ENCODE data around the gene TMEM98.
"Not testable (repeated sequence)": the region's sequence is repeated elsewhere in the genome, so short reads cannot be mapped to it uniquely, and the experiment has no call there.

Gene TMEM98

GRCh38 chr17:32952491-32952890, 24.5 kb downstream of the TMEM98 start:
- H3K36me3 ChIP-seq (ENCODE audit: control insufficient read depth, insufficient read depth, low read length); H3K27ac ChIP-seq (ENCODE audit: low read depth, low read length); H3K27me3 ChIP-seq (ENCODE audit: control insufficient read depth, insufficient read depth, low read length); H3K4me3 ChIP-seq (ENCODE audit: low read length); H3K9ac ChIP-seq (ENCODE audit: low read length); H3K4me1 ChIP-seq (ENCODE audit: control insufficient read depth, insufficient read depth, low read length): not testable (repeated sequence)

GRCh38 chr17:32953045-32953444, 25.1 kb downstream of the TMEM98 start:
- H3K4me1 ChIP-seq (ENCODE audit: control insufficient read depth, insufficient read depth, low read length), result no peaks in the 10 kb centered on the region
- no peak overlapping the region for H3K27ac ChIP-seq (ENCODE audit: low read depth, low read length)
- H3K9ac ChIP-seq (ENCODE audit: low read length), result no peak overlapping the region
- H3K4me3 ChIP-seq (ENCODE audit: low read length), result no peak overlapping the region
- H3K36me3 ChIP-seq (ENCODE audit: control insufficient read depth, insufficient read depth, low read length), result no peaks in the 10 kb centered on the region
- no peaks in the 10 kb centered on the region for H3K27me3 ChIP-seq (ENCODE audit: control insufficient read depth, insufficient read depth, low read length)

DNA sequence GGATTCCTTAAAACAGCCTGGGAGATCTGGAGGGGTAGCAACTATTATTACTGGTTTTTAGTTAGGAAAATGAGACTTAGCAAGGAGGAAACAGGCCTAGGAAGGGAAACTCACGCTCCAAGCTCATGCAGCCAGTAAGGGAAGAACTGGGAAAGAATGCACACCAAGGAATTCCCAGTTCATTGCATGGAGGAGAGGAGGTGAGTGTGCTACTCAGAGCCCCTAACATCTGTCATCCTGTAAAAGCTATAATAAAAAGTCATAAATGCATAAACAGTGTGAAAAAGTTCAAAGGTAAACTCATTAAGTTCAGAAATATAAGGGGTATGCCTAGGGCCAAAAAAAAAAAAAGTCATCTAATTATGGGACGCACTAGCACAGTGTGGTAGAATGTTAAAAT, 25.9 kb downstream of the TMEM98 start:
- Histone ChIP-seq H3K4me1 (ENCODE audit: control insufficient read depth, insufficient read depth, low read length) (no peaks in the 10 kb centered on the region), H3K4me3 (ENCODE audit: low read length) (no peak overlapping the region), H3K27me3 (ENCODE audit: control insufficient read depth, insufficient read depth, low read length) (no peaks in the 10 kb centered on the region), H3K36me3 (ENCODE audit: control insufficient read depth, insufficient read depth, low read length) (no peaks in the 10 kb centered on the region), H3K9ac (ENCODE audit: low read length) (no peak overlapping the region), H3K27ac (ENCODE audit: low read depth, low read length) (no peak overlapping the region)

GRCh38 chr17:32954477-32954876, 26.5 kb downstream of the TMEM98 start:
- H3K4me1 ChIP-seq (ENCODE audit: control insufficient read depth, insufficient read depth, low read length), result no peaks in the 10 kb centered on the region
- no peaks in the 10 kb centered on the region for H3K36me3 ChIP-seq (ENCODE audit: control insufficient read depth, insufficient read depth, low read length)
- H3K27ac ChIP-seq (ENCODE audit: low read depth, low read length), result no peak overlapping the region
- no peak overlapping the region for H3K4me3 ChIP-seq (ENCODE audit: low read length)
- no peaks in the 10 kb centered on the region for H3K27me3 ChIP-seq (ENCODE audit: control insufficient read depth, insufficient read depth, low read length)
- no peak overlapping the region for H3K9ac ChIP-seq (ENCODE audit: low read length)

DNA sequence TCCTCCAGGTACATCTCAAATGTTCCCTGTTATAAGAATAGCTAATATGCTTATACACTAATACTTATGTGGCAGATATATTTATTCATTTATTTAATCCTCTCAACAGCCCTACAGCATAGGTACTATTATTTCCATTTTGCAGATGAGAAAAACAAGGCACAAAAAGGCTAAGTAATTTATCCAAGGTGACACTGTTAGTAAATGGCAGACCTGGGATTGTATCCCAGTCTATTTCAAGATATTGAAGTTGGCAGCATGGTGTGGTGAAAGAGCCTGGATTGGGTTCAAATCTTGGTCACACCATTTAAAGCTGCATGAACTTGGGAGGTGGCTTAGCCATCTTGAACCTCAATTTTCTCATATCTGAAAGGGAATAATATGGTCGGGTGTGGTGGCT, 27.2 kb downstream of the TMEM98 start:
- Histone ChIP-seq H3K4me3 (ENCODE audit: low read length) (no peak overlapping the region), H3K27ac (ENCODE audit: low read depth, low read length) (no peak overlapping the region), H3K9ac (ENCODE audit: low read length) (no peak overlapping the region), H3K4me1 (ENCODE audit: control insufficient read depth, insufficient read depth, low read length) (no peaks in the 10 kb centered on the region), H3K27me3 (ENCODE audit: control insufficient read depth, insufficient read depth, low read length) (no peaks in the 10 kb centered on the region), H3K36me3 (ENCODE audit: control insufficient read depth, insufficient read depth, low read length) (no peaks in the 10 kb centered on the region)

DNA sequence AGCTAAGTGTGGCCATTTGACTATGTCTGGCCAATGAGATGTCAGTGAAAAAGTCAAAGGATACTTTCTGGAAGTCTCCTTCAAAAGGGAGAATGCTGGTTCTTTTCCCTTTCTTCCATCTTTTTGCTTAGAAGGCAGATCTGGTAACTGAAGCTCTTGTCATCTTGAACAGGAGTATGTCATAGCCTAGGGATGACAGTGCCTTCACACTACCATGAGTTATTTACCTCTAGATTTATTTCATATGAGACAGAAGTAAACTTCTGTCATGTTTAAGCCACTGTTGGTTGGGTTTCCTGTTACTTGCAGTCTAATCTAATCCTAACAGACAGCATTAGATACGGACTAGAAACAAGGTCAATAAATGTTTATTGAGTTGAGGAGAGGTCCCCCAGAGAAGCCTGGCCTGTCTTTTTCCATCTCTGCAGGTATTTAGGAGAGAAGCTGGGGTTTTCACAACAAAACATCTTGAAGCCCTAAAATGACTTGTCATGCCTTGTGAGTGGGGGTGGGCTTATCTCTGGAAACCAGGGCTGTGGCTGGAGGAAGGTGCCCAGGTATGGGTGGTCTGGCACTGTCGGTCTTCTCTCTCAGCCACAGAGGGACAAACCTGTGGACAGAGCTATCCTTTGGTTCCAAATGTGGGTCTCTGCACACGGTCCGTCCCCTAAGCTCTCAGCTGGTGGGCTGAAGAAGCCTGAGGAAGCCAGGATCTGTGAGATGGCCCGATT, 28.5 kb downstream of the TMEM98 start:
- Histone ChIP-seq H3K27ac (ENCODE audit: low read depth, low read length) (no peak overlapping the region), H3K9ac (ENCODE audit: low read length) (no peak overlapping the region), H3K36me3 (ENCODE audit: control insufficient read depth, insufficient read depth, low read length) (no peaks in the 10 kb centered on the region), H3K4me1 (ENCODE audit: control insufficient read depth, insufficient read depth, low read length) (no peaks in the 10 kb centered on the region), H3K4me3 (ENCODE audit: low read length) (no peak overlapping the region), H3K27me3 (ENCODE audit: control insufficient read depth, insufficient read depth, low read length) (no peaks in the 10 kb centered on the region)

DNA sequence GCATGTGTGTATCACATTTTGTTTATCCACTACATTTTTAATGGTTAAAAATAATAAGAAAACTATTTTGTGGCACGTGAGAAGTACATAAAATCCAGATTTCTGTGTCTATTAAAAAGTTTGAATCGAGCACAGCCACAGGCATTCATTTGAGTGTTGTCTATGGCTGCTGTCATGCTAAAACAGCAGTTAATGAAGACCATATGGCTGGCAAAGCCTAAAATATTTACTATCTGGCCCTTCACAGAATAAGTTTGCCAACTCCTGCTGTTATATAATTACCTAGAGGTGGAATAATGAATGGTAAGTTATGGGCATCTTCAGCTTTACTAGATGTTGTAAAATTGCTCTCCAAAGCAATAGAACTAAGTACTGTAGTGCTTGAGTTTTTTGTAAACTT, 30.5 kb downstream of the TMEM98 start:
- Histone ChIP-seq H3K36me3 (ENCODE audit: control insufficient read depth, insufficient read depth, low read length) (no peaks in the 10 kb centered on the region), H3K9ac (ENCODE audit: low read length) (no peak overlapping the region), H3K4me3 (ENCODE audit: low read length) (no peak overlapping the region), H3K4me1 (ENCODE audit: control insufficient read depth, insufficient read depth, low read length) (no peaks in the 10 kb centered on the region), H3K27me3 (ENCODE audit: control insufficient read depth, insufficient read depth, low read length) (no peaks in the 10 kb centered on the region), H3K27ac (ENCODE audit: low read depth, low read length) (no peak overlapping the region)

GRCh38 chr17:32960815-32961214, 32.9 kb downstream of the TMEM98 start:
- H3K27ac ChIP-seq (ENCODE audit: low read depth, low read length), result no peak overlapping the region
- H3K36me3 ChIP-seq (ENCODE audit: control insufficient read depth, insufficient read depth, low read length), result no peaks in the 10 kb centered on the region
- H3K4me3 ChIP-seq (ENCODE audit: low read length), result no peak overlapping the region
- no peak overlapping the region for H3K9ac ChIP-seq (ENCODE audit: low read length)
- H3K4me1 ChIP-seq (ENCODE audit: control insufficient read depth, insufficient read depth, low read length), result no peaks in the 10 kb centered on the region
- H3K27me3 ChIP-seq (ENCODE audit: control insufficient read depth, insufficient read depth, low read length), result no peaks in the 10 kb centered on the region

- no peak overlapping the region for H3K4me3 ChIP-seq (ENCODE audit: low read length)
- H3K9ac ChIP-seq (ENCODE audit: low read length), result no peak overlapping the region
- H3K27ac ChIP-seq (ENCODE audit: low read depth, low read length), result no peak overlapping the region
- H3K36me3 ChIP-seq (ENCODE audit: control insufficient read depth, insufficient read depth, low read length), result no peaks in the 10 kb centered on the region
- H3K4me1 ChIP-seq (ENCODE audit: control insufficient read depth, insufficient read depth, low read length), result no peaks in the 10 kb centered on the region
- H3K27me3 ChIP-seq (ENCODE audit: control insufficient read depth, insufficient read depth, low read length), result no peaks in the 10 kb centered on the region
These were observed 34.4 kb downstream of the TMEM98 start for GRCh38 chr17:32962320-32962711.

DNA sequence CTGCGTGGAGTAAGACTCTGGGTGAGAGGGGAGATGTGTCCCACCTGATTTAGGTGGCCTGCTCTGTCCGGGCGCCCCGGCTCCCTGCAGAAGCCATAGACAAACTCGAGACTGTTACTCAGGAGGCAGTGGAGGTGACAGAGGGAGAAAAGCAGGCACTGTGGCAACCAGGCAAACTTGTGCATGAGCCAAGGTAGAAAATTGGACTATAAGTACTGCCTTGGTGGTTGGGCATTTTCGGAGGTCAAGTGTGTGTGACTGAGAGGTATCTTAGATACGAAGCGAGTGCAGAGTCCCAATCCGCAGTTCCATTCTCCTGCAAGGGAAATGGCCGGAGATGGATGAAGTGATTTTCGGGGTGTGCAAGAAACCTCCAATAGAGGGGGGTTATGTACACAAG, 36.6 kb downstream of the TMEM98 start:
- H3K27ac ChIP-seq (ENCODE audit: low read depth, low read length), result no peak overlapping the region
- no peak overlapping the region for H3K4me3 ChIP-seq (ENCODE audit: low read length)
- no peaks in the 10 kb centered on the region for H3K27me3 ChIP-seq (ENCODE audit: control insufficient read depth, insufficient read depth, low read length)
- H3K9ac ChIP-seq (ENCODE audit: low read length), result no peak overlapping the region
- no peaks in the 10 kb centered on the region for H3K4me1 ChIP-seq (ENCODE audit: control insufficient read depth, insufficient read depth, low read length)
- no peaks in the 10 kb centered on the region for H3K36me3 ChIP-seq (ENCODE audit: control insufficient read depth, insufficient read depth, low read length)

DNA sequence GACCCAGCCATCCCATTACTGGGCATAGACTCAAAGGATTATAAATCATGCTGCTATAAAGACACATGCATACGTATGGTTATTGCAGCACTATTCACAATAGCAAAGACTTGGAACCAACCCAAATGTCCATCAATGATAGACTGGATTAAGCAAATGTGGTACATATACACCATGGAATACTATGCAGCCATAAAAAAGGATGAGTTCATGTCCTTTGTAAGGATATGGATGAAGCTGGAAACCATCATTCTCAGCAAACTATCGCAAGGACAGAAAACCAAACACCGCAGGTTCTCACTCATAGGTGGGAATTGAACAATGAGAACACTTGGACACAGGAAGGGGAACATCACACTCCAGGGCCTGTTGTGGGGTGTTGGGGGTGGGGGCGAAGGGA, 41.3 kb downstream of the TMEM98 start:
- H3K27ac ChIP-seq (ENCODE audit: low read depth, low read length); H3K27me3 ChIP-seq (ENCODE audit: control insufficient read depth, insufficient read depth, low read length); H3K9ac ChIP-seq (ENCODE audit: low read length); H3K4me1 ChIP-seq (ENCODE audit: control insufficient read depth, insufficient read depth, low read length); H3K4me3 ChIP-seq (ENCODE audit: low read length); H3K36me3 ChIP-seq (ENCODE audit: control insufficient read depth, insufficient read depth, low read length): not testable (repeated sequence)

DNA sequence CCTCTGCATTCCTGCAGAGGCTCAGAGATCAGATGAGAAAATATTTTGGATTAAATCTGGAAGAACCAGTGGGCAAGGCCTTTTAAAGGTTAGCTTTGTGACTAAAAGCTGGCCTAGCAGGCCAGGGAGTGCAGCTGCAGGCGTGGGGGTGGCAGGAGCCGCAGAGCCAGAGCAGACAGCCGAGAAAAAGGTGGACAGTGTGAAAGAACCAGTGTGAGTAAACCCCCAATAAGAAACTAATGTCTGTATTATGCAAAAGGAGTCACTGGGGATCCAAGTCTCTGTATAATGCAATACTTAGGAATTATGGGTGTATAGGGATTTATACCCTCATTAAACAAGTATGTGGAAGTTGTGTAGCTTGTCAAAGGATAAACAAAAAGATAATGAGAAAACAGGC, 42.3 kb downstream of the TMEM98 start:
- Histone ChIP-seq H3K27ac (ENCODE audit: low read depth, low read length) (no peak overlapping the region), H3K36me3 (ENCODE audit: control insufficient read depth, insufficient read depth, low read length) (no peaks in the 10 kb centered on the region), H3K9ac (ENCODE audit: low read length) (no peak overlapping the region), H3K4me3 (ENCODE audit: low read length) (no peak overlapping the region), H3K27me3 (ENCODE audit: control insufficient read depth, insufficient read depth, low read length) (no peaks in the 10 kb centered on the region), H3K4me1 (ENCODE audit: control insufficient read depth, insufficient read depth, low read length) (no peaks in the 10 kb centered on the region)

GRCh38 chr17:32971171-32971570, 43.2 kb downstream of the TMEM98 start:
- no peak overlapping the region for H3K9ac ChIP-seq (ENCODE audit: low read length)
- H3K36me3 ChIP-seq (ENCODE audit: control insufficient read depth, insufficient read depth, low read length), result no peaks in the 10 kb centered on the region
- H3K4me3 ChIP-seq (ENCODE audit: low read length), result no peak overlapping the region
- no peak overlapping the region for H3K27ac ChIP-seq (ENCODE audit: low read depth, low read length)
- H3K27me3 ChIP-seq (ENCODE audit: control insufficient read depth, insufficient read depth, low read length), result no peaks in the 10 kb centered on the region
- H3K4me1 ChIP-seq (ENCODE audit: control insufficient read depth, insufficient read depth, low read length), result no peaks in the 10 kb centered on the region
